Activated T-cell treated with anti-CD3 and anti-CD28 coated beads, Interleukin-2, amount 50 U/mL, for 72 hours (primary cell): Measurements from ENCODE around the gene VSTM2L. TPM values are rescaled to one million over a fixed set of nuclear protein-coding genes. Genes with fewer than 3 reads are reported as not detected.

Source experiments
- ATAC-seq, 2 donors: fragments of 150-1000 bp; cut with Tn5 transposase; replicated peaks in 1 of 2; 2 replicates each; pipeline ENCODE4 v1.10.0; 2021; ENCODE audit warnings: moderate library complexity in 2 of 2, mild to moderate bottlenecking in 1 of 2
- DNase-seq, 2 donors: peaks; one replicate each; pipeline ENCODE4 v3.0.0; 2021 to 2022; ENCODE audit warnings: mixed read lengths in 1 of 2
- H3K27ac Mint-ChIP-seq: one replicate; pipeline ENCODE4 v1.8.0; 2022; ENCODE audit warnings: mild to moderate bottlenecking, moderate library complexity, mixed read lengths
- H3K27me3 Mint-ChIP-seq: one replicate; pipeline ENCODE4 v1.8.0; 2022; ENCODE audit warnings: low read depth, mixed read lengths
- H3K36me3 Mint-ChIP-seq, 2 donors: one replicate each; pipeline ENCODE4 v1.8.0; 2022; ENCODE audit warnings: mixed read lengths in 2 of 2, mild to moderate bottlenecking in 1 of 2; ENCODE audit not compliant: insufficient read depth in 2 of 2
- H3K4me1 Mint-ChIP-seq: one replicate; pipeline ENCODE4 v1.8.0; 2022; ENCODE audit warnings: low read depth, mixed read lengths
- H3K4me3 Mint-ChIP-seq, 2 donors: one replicate each; pipeline ENCODE4 v1.8.0; 2022; ENCODE audit warnings: mild to moderate bottlenecking in 2 of 2, mixed read lengths in 2 of 2, moderate library complexity in 2 of 2
- H3K9me3 Mint-ChIP-seq, 2 donors: one replicate each; pipeline ENCODE4 v1.8.0; 2022; ENCODE audit warnings: mixed read lengths in 2 of 2
- total RNA-seq, 2 donors: library from RNA; stranded (reverse); gene quantifications; one replicate each; pipeline ENCODE4 v1.2.3, GENCODE V29; 2022

VSTM2L gene
- total RNA-seq, 2 donors from 2014 or later, result 0.60 TPM; not detected in 1

- DNase-seq, result no peak
- Mint-ChIP-seq H3K4me3 (peak overlapping the region; percentile 29 to 44), H3K27me3 (peaks cover 21% of the 10 kb centered on the region), H3K9me3 (no peaks in the 10 kb centered on the region), H3K4me1 (peaks cover 34% of the 10 kb centered on the region), H3K27ac (no peak overlapping the region), H3K36me3 (no peaks in the 10 kb centered on the region)
- ATAC-seq, result peak in 1 of 2 donors; percentile 6
These were observed 17.9 kb downstream of the VSTM2L start for GRCh38 chr20:37920679-37921322.

- Mint-ChIP-seq H3K4me1 (peaks cover 32% of the 10 kb centered on the region), H3K27me3 (peaks cover 15% of the 10 kb centered on the region), H3K36me3 (no peaks in the 10 kb centered on the region), H3K4me3 (peak overlapping the region; percentile 43 to 50), H3K9me3 (no peaks in the 10 kb centered on the region), H3K27ac (no peak overlapping the region)
- DNase-seq (no peak), ATAC-seq (peak; percentile 67 to 68)
These were observed 18.5 kb downstream of the VSTM2L start for GRCh38 chr20:37921341-37921929.

GRCh38 chr20:37922016-37922415 lies 19.1 kb downstream of the VSTM2L start:
- H3K9me3 Mint-ChIP-seq, result no peaks in the 10 kb centered on the region
- DNase-seq, result peak; percentile 62 to 65
- H3K27me3 Mint-ChIP-seq, result peaks cover 10% of the 10 kb centered on the region
- no peaks in the 10 kb centered on the region for H3K36me3 Mint-ChIP-seq
- H3K4me1 Mint-ChIP-seq, result peaks cover 29% of the 10 kb centered on the region
- H3K4me3 Mint-ChIP-seq, result peak overlapping the region; percentile 50 to 51
- no peak overlapping the region for H3K27ac Mint-ChIP-seq
- peak; percentile 86 to 87 for ATAC-seq

DNA sequence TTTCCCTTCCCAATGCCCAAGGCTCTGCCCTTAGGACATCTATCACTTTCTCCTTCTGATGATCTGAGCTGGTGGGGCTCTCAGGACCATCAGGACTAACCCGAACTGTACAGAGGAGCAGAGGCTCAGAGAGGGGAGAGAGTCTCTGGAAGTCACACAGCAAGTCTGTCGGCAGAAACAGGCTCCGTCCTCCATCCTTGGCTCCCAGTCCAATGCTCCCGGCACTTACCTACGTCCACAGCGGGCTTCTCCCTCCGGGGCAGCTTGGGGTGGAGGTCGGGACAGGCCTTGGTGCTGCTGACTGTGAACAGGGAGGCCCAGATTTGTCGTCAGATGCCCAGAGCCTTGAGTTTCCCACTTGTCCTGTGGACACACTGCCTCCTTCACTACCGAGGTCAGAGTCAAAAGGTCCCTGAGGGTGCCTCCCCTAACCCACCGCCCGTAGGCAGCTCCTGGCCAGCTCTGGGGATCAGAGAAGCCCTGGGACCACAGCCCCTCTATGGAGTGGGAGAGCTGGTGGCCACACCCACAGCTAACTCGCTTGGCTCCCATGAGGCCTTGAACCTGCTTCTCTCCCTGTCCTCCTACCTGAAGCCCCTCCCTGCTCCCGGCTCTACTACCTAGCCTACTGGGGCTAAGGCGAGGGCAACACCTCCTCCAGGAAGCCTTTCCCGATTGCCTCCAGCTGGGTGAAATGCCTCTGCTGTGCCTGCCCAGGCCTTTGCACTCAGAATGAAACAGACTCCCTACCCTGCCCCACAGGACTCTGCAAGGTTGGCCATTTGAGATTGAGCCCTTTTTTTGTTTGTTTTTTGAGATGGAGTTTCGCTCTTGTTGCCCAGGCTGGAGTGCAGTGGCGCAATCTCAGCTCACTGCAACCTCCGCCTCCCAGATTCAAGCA lies 22.6 kb downstream of the VSTM2L start:
- no peak overlapping the region for H3K27ac Mint-ChIP-seq
- ATAC-seq, result no peak

DNA sequence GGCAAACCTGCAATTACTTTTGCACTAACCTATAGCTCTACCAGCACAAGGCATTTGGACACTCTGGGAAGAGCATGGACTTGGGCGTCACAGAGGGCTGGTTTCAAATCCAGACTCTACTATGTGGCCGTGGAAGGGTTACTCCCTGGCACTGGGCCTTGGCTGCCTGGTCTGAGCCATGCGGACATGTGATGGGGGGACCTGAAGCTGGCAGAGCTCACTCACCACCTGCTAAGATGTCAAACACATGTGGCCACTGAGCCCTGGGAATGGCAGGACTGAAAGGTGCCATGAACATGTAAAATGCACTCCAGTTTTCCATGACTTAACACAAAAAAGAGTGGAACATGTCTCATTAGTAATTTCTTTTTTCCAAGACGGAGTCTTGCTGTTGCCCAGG lies 23.7 kb downstream of the VSTM2L start:
- H3K27me3 Mint-ChIP-seq, result peaks cover 20% of the 10 kb centered on the region
- H3K27ac Mint-ChIP-seq, result no peak overlapping the region
- ATAC-seq (no peak), DNase-seq (no peak)
- peaks cover 13% of the 10 kb centered on the region for H3K4me1 Mint-ChIP-seq
- H3K4me3 Mint-ChIP-seq, result no peak overlapping the region
- no peaks in the 10 kb centered on the region for H3K9me3 Mint-ChIP-seq
- H3K36me3 Mint-ChIP-seq, result no peaks in the 10 kb centered on the region

More for the DNA sequence above, 22.6 kb downstream of the VSTM2L start:
- Mint-ChIP-seq H3K27me3 (peaks cover 15% of the 10 kb centered on the region), H3K4me3 (no peak overlapping the region), H3K4me1 (peaks cover 23% of the 10 kb centered on the region), H3K36me3 (no peaks in the 10 kb centered on the region), H3K9me3 (no peaks in the 10 kb centered on the region)
- DNase-seq, result no peak

DNA sequence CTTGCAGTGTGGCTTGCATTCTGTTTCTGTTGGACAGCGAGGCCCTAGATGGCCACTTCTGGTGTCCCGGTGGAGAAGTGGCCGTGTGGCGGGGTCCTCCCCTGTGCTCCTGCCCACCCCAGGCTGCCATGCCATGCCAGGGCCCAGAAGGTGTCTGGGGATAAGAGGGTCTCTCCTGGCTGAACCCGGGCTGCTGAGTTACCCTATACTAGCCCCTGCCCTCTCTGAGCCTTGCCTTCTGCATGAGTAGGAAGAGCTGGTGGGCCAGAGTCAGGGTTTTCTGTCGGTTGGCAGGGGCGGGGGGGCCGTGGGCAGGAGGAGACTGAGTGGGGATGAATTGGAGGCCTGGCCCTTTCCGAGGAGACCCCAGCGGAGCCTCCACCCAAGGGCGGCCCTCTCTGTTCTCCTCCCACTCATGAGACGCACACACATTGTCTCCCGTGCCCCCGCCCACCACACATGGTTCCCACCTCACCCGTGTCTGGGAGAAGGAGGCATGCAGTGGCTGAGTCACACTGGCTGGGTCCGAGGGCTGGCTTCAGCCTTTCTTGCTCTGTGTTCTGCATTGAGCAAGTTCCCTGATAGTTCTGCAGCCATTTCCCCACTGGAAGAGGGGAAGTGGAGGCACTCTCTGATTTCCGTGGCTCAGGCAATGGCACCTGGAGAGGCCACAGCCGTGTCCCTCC lies 24.6 kb downstream of the VSTM2L start:
- no peak for DNase-seq
- H3K36me3 Mint-ChIP-seq, result no peaks in the 10 kb centered on the region
- ATAC-seq, result no peak
- H3K4me3 Mint-ChIP-seq, result no peak overlapping the region
- H3K4me1 Mint-ChIP-seq, result peaks cover 3% of the 10 kb centered on the region
- no peaks in the 10 kb centered on the region for H3K9me3 Mint-ChIP-seq
- peaks cover 20% of the 10 kb centered on the region for H3K27me3 Mint-ChIP-seq
- no peak overlapping the region for H3K27ac Mint-ChIP-seq

GRCh38 chr20:37928996-37929682 lies 26.2 kb downstream of the VSTM2L start:
- DNase-seq (no peak), ATAC-seq (no peak)
- H3K4me3 Mint-ChIP-seq, result no peak overlapping the region
- H3K9me3 Mint-ChIP-seq, result no peaks in the 10 kb centered on the region
- H3K27me3 Mint-ChIP-seq, result peaks cover 20% of the 10 kb centered on the region
- H3K27ac Mint-ChIP-seq, result no peak overlapping the region
- no peaks in the 10 kb centered on the region for H3K4me1 Mint-ChIP-seq
- no peaks in the 10 kb centered on the region for H3K36me3 Mint-ChIP-seq

DNA sequence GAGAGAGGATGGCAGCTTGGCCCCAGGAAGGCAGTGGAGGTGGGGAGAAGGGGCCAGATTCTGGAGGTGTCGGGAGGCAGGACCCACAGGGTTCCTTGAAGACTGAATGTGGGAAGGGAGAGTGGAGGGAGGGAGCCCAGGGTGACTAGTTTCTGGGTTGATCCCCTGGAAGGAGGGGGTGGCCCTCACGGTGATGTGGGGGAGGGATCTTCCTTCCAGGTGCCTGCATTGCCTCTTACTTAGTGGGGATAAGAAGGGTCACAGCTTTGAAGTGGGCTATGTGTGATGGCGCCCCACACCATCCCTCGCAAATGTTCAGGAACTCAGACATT lies 26.7 kb downstream of the VSTM2L start:
- Mint-ChIP-seq H3K4me1 (no peaks in the 10 kb centered on the region), H3K27ac (no peak overlapping the region), H3K36me3 (no peaks in the 10 kb centered on the region), H3K27me3 (peaks cover 20% of the 10 kb centered on the region), H3K9me3 (no peaks in the 10 kb centered on the region), H3K4me3 (no peak overlapping the region)
- ATAC-seq (no peak), DNase-seq (no peak)

GRCh38 chr20:37931153-37931922 lies 28.4 kb downstream of the VSTM2L start:
- no peaks in the 10 kb centered on the region for H3K4me1 Mint-ChIP-seq
- peaks cover 20% of the 10 kb centered on the region for H3K27me3 Mint-ChIP-seq
- no peaks in the 10 kb centered on the region for H3K36me3 Mint-ChIP-seq
- H3K4me3 Mint-ChIP-seq, result no peak overlapping the region
- H3K9me3 Mint-ChIP-seq, result no peaks in the 10 kb centered on the region
- no peak overlapping the region for H3K27ac Mint-ChIP-seq
- ATAC-seq, result no peak
- no peak for DNase-seq

DNA sequence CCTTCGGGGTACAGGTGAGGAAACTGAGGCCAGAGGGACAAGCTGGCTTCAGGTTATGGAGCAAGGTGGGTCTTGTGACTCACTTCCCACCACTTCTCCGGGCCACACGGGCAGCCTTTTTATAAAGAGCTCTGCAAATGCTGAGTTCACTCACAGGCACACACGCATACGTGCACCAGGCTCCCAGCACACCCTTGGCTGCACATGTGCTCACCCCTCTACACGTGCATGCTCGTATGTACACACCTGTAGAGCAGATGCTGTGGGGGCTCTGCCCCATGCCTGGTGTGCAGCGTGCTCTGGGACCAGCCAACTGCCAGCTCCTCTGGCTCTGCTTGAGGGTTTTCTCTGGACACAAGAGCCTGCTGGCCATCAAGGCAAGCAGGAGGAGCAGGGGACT lies 29.1 kb downstream of the VSTM2L start:
- DNase-seq, result no peak
- no peak for ATAC-seq
- Mint-ChIP-seq H3K36me3 (no peaks in the 10 kb centered on the region), H3K4me3 (no peak overlapping the region), H3K27me3 (peaks cover 20% of the 10 kb centered on the region), H3K9me3 (no peaks in the 10 kb centered on the region), H3K27ac (no peak overlapping the region), H3K4me1 (no peaks in the 10 kb centered on the region)

- Mint-ChIP-seq H3K4me1 (no peaks in the 10 kb centered on the region), H3K27me3 (peaks cover 20% of the 10 kb centered on the region), H3K36me3 (no peaks in the 10 kb centered on the region), H3K27ac (no peak overlapping the region), H3K9me3 (no peaks in the 10 kb centered on the region), H3K4me3 (no peak overlapping the region)
- ATAC-seq (no peak), DNase-seq (no peak)
These were observed 30.0 kb downstream of the VSTM2L start for GRCh38 chr20:37932919-37933318.
